ENCODE data around the gene ZNF319.

Gene ZNF319

DNA sequence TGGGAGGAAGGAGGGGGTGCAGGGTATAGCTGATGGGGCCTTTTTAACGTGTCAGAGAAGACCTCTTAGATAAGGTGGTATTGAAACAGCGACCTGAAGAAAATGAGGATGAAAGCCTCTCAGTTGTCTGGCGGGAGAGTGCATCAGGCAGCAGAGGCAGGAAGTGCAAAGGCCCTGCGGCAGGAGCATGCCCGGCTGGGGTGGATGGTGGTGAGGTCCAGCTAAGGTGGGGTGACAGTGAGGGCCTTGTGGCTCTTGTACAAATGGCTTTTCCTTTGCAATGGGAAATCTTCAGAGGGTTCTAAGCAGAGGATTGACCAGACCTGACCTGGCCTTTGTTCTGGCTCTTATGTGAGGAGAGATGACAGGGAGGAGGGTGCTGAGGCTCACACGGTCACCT, 36.5 kb upstream of the ZNF319 start:
- no peak for DNase-seq

DNA sequence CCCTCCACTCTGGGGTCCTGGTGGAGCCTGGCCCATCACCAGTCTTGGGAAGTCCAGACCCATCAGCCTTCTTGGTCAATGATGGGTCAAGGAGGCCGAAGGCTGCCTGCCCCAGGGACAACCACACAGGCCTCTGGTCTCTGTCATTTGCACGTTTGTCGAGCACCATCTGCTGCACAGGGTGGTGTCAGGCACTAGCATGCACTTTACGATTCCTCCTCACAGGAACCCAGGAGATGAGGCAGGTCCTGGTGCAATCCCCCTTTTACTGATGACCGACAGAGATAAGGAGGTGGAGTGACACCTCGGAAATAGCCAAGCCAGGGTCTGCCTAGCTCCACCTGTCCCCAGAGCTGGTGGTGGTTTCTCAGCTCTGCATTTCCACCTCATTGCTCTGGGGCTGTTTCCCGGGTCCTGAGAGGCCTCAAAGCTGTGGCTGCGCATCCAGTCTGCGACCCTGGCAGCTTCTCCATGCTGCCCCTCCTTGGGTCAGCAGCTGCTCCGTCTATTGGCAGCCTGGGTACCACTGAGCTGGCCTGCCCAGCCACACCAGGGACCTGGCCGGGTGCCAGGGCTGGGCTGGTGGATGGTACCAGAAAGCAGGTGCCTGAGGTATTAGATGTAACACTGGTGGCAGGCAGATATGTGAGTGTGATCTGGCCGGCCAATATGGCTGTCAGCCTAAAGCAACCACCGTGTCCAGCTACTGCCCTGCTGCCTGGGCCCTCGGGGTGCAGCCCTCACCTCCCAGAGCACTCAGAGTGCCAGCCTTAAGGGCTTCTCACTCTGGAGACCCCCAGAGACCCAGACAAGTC, 35.1 kb upstream of the ZNF319 start:
- no peak for DNase-seq

DNA sequence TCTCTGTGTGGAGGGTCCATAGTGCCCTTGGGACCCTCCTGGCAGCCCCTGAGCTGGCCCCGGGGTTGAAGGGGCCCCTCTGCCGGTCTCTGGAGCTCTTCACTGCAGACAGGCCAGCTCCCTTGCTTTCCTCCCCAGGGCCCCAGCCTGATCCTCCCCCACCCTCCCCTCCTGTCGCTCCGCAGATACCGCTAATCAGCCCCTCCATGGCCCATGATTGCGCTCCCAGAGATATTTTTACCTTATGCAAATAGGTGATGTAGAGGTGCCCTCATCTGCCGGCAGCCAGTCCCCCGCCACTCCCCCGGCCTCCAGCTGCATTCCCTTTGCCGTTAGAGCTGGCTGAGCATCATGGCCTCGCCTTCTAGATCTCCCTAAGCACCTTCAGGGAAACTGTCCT, 34.3 kb upstream of the ZNF319 start:
- DNase-seq, result no peak

DNA sequence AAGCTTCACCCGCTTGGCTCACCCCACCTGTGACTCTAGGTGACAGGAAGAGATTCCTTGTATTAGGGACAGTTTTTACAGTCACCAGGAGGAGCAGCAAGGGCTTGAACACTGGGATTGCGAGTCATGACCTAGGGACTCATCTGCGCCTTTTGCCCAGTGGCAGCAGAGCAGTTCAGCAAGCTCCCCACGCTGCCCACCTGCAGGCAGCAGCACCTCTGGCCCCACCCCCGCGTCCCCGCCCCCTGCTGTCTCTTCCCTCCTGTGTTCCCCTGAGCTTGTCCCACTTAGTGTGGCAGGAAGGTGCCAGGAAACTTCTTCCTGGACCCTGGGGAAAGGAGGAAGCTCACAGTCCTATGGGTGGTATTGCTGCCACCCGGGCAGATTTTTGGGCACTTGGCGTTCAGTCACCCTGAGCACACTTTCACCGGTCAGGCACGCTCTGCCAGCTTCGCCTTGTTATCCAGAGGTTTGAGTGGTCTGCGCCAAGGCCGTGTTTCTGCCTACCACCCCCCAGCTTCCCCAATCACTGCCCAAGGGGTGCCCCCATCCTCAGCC, 33.7 kb upstream of the ZNF319 start:
- no peak for DNase-seq

DNA sequence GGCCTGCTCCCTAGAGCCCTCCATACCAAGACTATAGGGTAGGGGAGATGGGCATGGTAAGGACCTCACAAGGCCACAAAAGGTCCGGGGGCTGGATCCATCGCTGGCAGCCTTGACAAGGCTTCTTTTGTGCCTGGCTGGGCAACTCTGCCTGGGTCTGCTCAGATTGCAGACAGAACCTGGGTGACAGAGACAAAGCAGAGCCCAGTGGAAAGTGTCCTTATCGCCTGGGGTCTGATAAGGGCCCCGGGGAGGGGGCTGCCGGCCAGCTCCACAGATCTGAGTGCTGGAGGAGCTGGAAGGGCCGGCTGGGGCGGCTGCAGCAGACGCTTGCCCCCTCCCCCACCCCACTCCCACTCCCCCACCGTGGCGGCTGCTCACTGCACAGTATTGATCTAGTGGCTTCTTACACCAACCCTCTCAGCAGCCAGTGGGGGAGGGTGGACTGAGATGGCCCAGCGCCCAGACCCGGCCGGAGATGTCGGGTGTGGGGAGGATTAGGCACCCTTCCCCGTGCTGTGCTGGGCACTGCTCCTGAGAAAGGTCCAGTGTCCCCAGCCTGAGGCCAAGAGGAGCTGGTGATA, 32.3 kb upstream of the ZNF319 start:
- DNase-seq, result no peak

DNA sequence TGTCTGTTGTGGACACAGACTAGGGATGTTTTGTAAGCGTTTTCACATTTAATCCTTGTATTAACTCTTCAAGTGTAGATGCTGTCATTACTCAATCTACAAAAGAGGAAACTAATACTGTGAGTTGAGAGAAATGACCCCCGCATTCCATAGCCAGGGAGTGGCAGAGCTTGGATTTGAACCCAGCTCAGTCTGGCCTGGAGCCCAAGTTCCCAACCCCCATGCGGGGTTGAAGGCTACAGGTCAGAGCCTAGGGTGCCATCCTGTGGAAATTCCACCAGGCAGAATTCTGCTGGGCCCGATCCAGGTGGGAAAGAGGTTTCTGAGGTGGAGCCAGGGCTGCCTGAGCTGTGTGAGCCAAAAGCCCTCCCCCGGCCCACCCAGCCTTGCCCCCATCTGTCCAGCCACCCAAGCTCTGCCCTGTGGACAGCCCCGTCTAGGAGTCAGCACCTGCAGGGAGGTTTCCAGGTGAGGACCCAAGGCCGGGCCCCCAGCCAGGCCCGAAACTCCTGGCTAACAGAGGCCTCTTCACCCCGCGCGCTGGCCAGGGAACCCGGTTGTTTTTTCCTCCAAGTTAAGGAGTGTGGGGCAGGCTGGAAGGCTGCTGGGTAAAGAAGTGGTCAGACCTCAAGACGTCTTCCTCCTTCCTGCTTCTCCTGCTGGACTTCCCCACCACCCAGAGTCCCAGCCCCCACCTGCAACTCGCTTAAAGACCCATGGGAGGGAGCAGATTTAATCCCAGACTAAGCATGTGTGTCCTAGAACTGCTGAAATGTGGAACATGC, 30.7 kb upstream of the ZNF319 start:
- no peak for DNase-seq

DNA sequence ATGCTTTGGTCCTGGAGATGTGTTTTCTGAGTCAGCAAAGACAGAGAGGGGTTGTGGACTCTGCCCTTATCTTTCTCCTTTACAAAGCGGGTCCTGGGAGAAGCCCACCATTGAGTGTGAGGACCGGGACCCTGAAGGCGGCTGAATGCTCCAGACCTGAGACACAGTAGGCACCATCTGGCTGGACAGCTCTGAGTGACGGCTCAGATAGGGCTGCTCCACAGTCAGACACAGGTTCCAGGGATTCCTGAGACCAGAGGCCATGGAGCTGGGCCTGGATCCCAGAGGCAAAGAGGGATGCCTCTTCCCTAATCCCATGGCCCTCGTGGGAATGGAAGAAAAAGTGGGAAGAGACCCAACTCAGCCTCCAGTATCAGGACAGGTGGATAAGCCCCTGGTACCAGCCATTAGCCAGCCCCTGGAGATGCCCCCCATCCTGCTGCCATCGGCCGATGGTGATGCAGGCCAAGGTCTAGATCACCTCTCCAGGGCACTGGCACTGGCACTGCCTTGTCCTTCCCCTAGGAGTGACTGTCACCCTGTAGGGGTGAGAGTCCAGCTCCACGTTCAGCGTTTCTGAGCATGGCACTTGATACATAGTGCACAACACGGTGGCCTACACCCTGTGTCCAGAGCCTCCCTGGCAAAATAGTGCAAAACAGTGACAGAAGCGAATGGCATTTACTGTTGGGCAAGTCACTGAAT, 29.8 kb upstream of the ZNF319 start:
- no peak for DNase-seq

DNA sequence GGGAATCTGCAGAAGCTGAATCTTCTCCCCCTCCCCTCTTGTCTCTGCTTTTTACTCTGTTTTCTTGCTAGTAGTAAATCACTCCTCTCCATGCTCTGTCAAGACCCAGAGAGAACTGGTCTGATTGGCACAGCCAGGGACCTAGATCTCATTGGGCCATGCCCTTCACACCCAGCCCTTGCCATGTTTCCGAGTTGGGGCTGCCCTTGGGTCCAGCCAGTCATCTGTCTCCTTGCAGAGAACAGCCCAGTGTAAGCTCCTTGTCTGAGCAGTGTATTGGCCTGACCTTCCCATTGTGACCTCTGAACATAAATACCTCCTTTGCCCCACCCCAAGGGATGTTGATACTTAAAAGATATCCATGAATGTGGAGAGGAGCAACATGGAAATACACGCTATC, 28.9 kb upstream of the ZNF319 start:
- DNase-seq, result no peak

DNA sequence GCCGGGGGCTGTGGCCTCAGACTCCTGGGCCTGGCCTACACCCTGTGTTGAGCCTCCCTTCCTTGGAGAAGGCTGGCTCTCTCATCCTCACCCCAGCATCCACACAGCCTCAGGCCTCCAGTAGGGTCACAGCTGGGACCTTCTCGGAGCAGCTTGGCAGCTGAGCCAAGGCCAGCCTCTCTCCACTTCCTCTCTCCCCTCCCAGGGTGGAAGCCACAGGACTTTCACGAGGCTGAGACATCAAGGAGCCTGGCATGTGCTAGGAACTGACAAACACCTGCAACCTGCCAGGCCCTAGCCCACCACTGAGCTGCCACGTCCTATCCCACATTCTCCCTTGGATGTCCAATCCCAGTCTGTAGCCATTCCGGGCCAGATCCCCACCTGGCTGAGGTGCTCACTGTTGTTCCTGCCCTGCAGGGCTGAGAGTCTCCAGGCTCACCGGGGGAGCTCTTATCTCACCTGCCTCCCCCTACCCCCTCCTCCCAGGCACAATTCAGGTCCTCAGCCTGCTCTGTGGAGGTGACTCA, 28.1 kb upstream of the ZNF319 start:
- DNase-seq, result peak; percentile 7

DNA sequence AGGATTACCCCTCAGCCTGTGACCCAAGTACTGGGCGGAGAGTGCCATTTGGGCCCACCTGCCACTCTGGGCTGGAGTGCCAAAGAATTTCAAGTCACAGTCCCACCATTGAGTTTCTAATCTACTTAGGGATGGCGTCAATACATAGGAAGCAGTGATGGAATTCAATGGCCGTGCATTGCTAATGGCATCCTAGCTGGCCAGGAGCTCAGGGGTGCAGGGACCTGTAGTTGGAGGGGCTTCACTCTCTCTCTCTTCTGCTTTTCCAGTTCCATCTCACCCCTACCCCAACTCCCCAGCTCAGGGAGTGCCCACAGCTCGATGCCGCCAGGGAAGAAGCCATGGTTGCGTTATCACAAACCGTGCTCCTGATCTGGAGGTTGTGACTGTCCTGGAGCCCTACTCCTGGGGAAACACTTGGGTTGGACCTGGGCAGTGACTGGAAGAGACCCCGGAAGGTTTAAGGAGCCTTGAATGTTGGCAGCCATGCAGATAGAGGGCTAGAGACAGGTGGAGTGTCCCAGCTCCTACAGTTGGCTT, 27.5 kb upstream of the ZNF319 start:
- DNase-seq, result no peak

DNA sequence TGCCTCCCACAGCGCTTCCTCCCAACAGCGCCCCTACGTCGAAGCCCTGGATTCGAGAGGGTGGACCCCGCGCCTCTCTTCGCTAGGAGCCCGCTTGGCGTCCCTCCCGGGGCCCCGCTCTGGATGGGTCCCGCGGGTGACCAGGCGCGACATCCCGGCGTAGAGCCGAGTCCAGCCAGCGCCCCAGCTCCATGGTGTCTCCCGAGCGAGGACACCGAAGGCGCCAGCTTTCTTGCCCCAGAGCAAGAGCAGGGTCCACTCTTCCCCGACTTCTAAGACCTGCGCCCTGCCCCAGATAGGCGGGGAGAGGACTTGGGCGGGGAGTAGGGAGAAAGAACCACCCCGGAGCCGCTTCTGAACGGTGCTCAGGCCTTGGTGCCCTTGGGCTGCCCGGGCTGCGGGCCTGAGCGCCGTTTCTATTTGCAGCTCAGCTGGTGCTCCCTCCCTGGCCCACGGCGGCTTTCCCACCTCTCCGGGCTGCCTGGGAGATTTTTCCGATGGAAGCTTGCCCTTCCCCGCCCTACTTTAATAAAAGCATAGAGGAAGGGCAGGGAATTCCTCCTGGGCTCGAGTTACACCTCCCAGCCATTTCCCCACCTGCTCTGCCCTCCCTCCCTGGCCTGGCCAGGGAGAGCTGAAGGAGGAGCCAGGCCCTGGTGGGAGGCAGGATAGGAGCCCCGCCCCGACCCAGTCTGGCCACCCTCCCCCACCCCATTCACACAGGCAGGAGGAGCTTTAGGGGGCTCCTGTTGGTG, 26.9 kb upstream of the ZNF319 start:
- DNase-seq, result peak; percentile 55

DNA sequence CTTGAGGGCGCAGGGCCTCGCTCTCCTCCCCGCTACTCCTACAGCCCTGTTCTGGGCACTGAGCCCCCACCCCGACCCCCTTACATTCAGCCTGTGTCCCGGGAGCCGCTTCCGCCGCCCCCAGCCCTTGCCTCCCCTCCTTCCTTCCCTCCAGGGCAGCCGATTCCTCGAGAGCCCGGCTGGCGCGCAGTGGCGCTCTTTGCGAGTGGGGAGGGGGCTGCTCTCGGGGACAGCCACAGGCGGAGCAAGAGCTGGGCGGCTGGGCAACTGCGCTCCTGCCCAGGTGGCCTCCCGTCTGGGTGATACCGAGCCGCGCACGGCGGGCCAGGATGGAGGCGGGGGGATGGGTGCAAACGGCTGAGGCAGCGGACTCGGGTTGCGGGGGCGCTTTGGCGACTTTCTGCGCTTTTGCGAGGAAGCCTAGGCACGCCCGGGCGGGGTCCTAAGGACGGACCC, 26.3 kb upstream of the ZNF319 start:
- DNase-seq, result peak; percentile 35

DNA sequence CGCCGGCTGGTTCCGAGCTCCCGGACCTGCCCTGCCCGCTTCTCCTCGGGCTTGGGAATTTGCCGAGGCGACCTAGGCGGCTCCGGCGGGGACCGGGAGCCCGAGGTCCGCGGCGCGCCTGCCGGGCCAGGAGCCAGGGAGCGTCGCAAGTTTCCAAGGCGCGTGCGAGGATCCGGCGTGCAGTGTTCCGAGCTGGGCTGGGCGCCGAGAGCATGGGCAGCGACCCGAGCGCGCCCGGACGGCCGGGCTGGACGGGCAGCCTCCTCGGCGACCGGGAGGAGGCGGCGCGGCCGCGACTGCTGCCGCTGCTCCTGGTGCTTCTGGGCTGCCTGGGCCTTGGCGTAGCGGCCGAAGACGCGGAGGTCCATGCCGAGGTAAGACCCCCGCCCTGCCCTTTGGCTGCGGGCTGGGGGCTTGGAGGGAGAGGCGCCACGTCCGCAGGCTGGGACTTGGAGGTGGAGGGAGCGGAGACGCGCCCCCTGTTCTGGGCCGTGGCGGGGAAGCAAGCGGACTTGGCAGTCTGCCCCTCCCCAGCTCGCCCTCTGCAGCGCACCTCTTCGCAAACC, 25.8 kb upstream of the ZNF319 start:
- peak; percentile 42 for DNase-seq

DNA sequence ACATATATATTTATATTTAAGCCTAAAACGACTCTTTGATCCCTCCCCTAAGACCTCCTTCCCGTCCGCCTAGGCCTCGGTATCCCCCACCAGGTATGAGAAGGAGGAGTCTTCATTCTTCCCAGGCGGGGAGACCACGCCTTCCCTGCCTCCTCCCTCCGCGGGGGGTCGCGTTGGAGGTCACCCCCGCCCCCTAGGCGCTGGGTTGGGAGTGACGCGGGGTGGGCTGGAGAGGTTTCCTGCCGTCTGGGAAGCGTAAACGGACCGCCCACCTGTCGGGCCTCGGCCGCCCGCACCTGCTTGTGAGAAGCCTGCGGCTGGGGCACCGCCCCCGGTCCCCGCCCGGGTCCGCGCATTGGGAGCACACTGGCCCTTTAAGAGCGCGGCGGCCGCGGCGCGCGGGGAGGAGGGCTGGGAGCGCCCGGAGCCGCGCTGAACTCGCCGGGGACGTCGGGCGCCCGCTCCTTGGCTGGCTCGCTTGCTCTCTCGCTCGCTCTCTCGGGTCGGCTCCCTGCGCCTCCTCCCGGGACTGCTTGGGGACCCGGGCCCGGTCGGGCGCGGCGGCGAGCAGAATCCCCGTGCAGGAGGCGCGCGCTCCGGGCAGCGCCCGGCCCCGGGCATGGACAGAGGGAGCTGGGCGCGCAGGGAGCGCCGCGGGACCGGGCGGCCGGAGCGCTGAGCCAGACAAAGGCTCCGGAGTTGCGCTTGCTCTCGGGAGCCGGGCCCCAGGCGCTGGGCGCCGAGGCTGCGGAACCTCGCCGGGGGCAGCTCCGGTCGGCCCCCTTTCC, 25.1 kb upstream of the ZNF319 start, which contains the start of gene MMP15:
TSS of gene MMP15 (plus strand) at position 404 of the 788 bp plus-strand sequence. CDS start 597 bp downstream, outside the sequence.
- DNase-seq, result peak; percentile 90

DNA sequence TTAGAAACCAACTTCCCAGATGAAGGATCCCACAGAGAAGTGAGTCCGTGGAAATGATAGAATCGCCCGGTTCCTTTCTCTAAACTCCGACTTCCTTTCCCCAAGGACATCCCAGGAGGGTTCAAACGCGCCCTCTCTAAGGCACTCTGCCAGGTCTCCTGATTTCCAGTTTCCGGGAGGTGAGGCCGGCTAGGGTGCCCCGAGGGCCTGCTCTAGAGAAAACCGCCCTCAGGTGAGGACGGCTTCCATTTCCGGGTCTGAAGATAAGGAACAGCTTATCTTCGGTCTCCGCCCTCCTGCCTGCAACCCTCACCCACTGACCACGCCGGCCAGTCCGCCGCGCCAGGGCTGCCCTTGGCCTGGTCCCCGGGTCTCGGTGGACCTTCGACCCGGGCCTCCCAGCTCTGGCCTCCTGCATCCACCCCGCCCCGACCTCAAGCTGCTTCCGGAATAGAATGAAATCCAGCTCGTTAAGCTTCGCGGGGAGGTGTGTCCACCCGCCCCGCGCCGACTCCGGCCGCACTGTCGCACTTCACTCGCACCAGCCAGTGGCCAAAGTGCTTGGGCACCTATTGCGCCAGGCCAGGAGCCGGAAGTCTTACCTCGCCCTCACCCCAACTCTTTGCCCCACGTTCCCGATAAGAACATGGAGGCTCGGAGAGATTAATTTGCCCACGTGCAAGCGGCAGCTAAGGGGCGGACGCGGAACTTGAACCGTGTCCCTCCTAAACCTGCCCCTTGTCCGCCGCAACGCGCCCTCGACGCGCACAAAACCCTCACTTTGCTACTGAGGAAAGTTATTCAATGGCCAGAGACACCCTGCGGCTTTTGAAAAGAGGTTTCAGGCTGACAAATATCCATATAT, 24.2 kb upstream of the ZNF319 start:
- peak; percentile 41 for DNase-seq

DNA sequence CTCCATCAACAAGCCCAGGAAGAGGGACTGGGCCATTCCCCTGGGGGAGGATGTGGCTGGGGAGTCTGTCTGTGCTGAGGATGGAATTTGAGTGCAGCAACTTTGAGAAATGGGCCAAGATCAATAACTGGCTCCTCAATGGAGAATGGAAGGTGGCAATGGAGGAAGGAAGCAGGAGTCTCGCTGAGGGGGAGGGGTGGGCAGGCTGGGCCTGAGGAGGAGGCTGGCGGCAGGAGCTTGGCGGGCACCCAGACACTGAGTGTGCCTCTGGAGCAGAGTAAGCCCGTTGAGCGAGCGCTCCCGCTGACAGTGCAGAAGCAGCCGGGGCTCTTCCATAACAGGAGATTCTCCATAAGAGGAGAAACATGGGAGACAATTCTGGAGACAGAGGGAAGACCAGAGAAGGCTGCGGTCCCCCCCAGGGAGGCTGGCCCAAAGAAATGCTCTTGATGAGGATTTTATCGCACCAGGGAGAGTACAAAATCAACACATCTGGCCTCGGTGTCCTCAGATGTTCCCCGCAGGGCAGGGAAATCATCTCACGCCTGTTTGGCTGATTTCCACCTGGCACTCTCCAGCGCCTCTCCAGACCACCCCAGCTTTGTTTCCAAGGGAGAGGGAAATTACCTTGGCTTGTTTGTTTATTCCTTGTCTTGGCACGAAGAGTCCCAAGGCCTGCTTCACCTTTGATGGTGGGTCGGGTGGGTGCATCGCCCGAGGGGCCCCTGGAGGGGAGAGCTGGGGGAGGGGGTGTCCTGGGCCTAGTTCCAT, 22.3 kb upstream of the ZNF319 start:
- DNase-seq, result peak; percentile 63

DNA sequence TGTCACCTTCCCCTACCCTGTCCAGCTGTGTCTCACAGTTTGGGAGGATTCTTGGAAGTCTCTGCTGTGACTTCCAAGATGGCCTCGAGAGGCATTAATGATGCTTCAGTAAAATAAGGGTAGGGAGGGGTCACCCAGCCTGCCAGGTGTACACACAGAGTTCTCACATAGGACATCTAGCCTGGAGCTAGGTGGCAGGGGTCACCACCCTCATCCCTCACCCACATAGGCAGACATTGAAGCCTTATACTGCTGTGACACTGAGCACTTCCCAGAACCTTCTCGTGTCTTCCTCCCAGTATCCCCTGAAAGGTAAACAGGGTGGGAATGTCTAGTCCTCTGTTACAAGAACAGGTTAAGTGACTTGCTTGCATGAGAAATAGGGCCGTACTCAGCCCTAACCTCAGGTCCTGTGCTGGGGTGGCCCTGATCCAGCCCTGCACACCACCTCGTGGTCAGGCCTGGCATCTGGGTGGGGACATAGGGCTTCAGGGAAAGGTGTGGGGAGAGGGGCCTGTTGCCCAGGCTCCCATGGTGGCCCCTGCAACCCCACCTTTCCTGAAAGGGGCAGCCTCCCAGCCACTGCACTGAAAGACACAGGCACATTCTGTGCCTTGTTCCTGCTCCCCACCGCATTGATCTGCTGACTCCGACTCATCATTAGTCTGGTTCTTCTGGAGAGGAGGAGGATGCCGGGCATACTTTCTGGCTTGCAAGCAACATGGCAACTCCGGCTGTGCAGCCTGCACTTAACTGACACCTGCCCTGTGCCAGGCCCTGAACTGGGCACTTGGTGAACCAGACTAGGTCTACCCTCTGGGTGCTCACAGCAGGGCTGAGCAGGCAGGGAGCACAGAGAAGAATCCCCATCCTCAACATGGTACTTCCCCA, 21.4 kb upstream of the ZNF319 start:
- no peak for DNase-seq

Data from NCI-H146 (cell line).